SK-N-SH (cell line): Measurements from ENCODE around the gene PPL.

ENCODE experiments used
- FOXM1 ChIP-seq: IDR thresholded peaks from 2 replicates; pipeline ENCODE4 v1.4.0; 2012; ENCODE audit warnings: low read depth, mild to moderate bottlenecking
- JUND ChIP-seq: IDR thresholded peaks from 2 replicates; pipeline ENCODE4 v1.4.0; 2012
- RFX5 ChIP-seq: IDR thresholded peaks from 2 replicates; pipeline ENCODE4 v1.6.1; 2012; ENCODE audit warnings: mild to moderate bottlenecking, improper control_type of control experiment, low read length
- TAF1 ChIP-seq: IDR thresholded peaks from 2 replicates; pipeline ENCODE4 v1.6.1; 2012; ENCODE audit warnings: low read depth, mild to moderate bottlenecking, low read length, moderate library complexity, borderline replicate concordance
- ZBTB33 ChIP-seq: IDR thresholded peaks from 2 replicates; pipeline ENCODE4 v1.4.0; 2012; ENCODE audit warnings: low read depth, borderline replicate concordance

- TF ChIP-seq TAF1 (no peak), RFX5 (no peak), ZBTB33 (no peak), FOXM1 (no peak), JUND (no peak)
These were observed 84.6 kb downstream of the PPL start for GRCh38 chr16:4852221-4852872.
